WTC11 (cell line): ENCODE data around the gene C5orf63. TPM values are rescaled to one million over a fixed set of nuclear protein-coding genes. Genes with fewer than 3 reads are reported as not detected.

Source experiments
- ATAC-seq: fragments of 200-7000 bp; cut with Tn5 transposase; 2 replicates; pipeline ENCODE4 v1.10.0; 2021; ENCODE audit warnings: mild to moderate bottlenecking, moderate library complexity
- CTCF ChIA-PET: fragments of 300-600 bp; sonication (Branson Sonifier 250); formaldehyde crosslinking; loops from one replicate; lab custom pipeline; 2021; ENCODE audit warnings: antibody characterized with exemption; lab: Charles Lee
- POLR2A ChIA-PET: fragments of 350-600 bp; sonication (Branson Sonifier 250); formaldehyde crosslinking; loops from one replicate; lab custom pipeline; 2021; ENCODE audit warnings: antibody characterized with exemption; lab: Charles Lee
- DNase-seq: peaks from one replicate; pipeline ENCODE4 v3.0.0; 2021; ENCODE audit warnings: low spot score
- H3K27ac Mint-ChIP-seq: 2 replicates; pipeline ENCODE4 v1.8.0; 2021; ENCODE audit warnings: mixed read lengths
- H3K27me3 Mint-ChIP-seq: 2 replicates; pipeline ENCODE4 v1.8.0; 2021; ENCODE audit warnings: low read depth, mild to moderate bottlenecking, moderate library complexity, mixed read lengths
- H3K36me3 Mint-ChIP-seq: 2 replicates; pipeline ENCODE4 v1.8.0; 2021; ENCODE audit warnings: mixed read lengths
- H3K4me1 Mint-ChIP-seq: 2 replicates; pipeline ENCODE4 v1.8.0; 2022; ENCODE audit warnings: mixed read lengths
- H3K4me3 Mint-ChIP-seq: 2 replicates; pipeline ENCODE4 v1.8.0; 2021; ENCODE audit warnings: mild to moderate bottlenecking, moderate library complexity, mixed read lengths
- H3K9me3 Mint-ChIP-seq: 2 replicates; pipeline ENCODE4 v1.8.0; 2021; ENCODE audit warnings: mixed read lengths
- ATF2 ChIP-seq: sonication (generic); formaldehyde crosslinking; IDR thresholded peaks from 2 replicates; pipeline ENCODE4 v1.8.1; 2022; ENCODE audit warnings: low read depth, missing genetic modification reagents, borderline replicate concordance
- ESRRA ChIP-seq: sonication (generic); formaldehyde crosslinking; IDR thresholded peaks from 2 replicates; pipeline ENCODE4 v1.8.1; 2022; ENCODE audit warnings: mild to moderate bottlenecking, missing genetic modification reagents, borderline replicate concordance
- ETV6 ChIP-seq: sonication (generic); formaldehyde crosslinking; IDR thresholded peaks from 2 replicates; pipeline ENCODE4 v1.8.1; 2022; ENCODE audit warnings: mild to moderate bottlenecking, missing genetic modification reagents
- FOXJ3 ChIP-seq: sonication (generic); formaldehyde crosslinking; IDR thresholded peaks from 2 replicates; pipeline ENCODE4 v1.9.0; 2021; ENCODE audit warnings: missing genetic modification reagents, mild to moderate bottlenecking, borderline replicate concordance
- GABPB1 ChIP-seq: sonication (generic); formaldehyde crosslinking; IDR thresholded peaks from 2 replicates; pipeline ENCODE4 v1.8.1; 2023; ENCODE audit warnings: mild to moderate bottlenecking, missing genetic modification reagents
- GRHL2 ChIP-seq: fragments of 250-450 bp; sonication (Bioruptor Pico); IDR thresholded peaks from 2 replicates; pipeline ENCODE4 v1.8.0; 2022; ENCODE audit warnings: mild to moderate bottlenecking, moderate library complexity; ENCODE audit not compliant: insufficient replicate concordance, severe bottlenecking
- MXD4 ChIP-seq: fragments of 250-450 bp; sonication (Bioruptor Pico); IDR thresholded peaks from 2 replicates; pipeline ENCODE4 v1.8.0; 2021; ENCODE audit warnings: mild to moderate bottlenecking, moderate library complexity, borderline replicate concordance
- RORB ChIP-seq: fragments of 250-450 bp; sonication (Bioruptor Pico); IDR thresholded peaks from 2 replicates; pipeline ENCODE4 v1.9.0; 2021; ENCODE audit warnings: mild to moderate bottlenecking
- TEAD4 ChIP-seq: sonication (generic); formaldehyde crosslinking; IDR thresholded peaks from 2 replicates; pipeline ENCODE4 v1.8.0; 2022; ENCODE audit warnings: mild to moderate bottlenecking, missing genetic modification reagents
- ZMAT4 ChIP-seq: fragments of 250-450 bp; sonication (Bioruptor Pico); IDR thresholded peaks from 2 replicates; pipeline ENCODE4 v1.9.0; 2021; ENCODE audit warnings: mild to moderate bottlenecking
- ZNF138 ChIP-seq: sonication (generic); formaldehyde crosslinking; conservative IDR thresholded peaks from 2 replicates; pipeline ENCODE4 v1.8.1; 2022; ENCODE audit warnings: mild to moderate bottlenecking, moderate library complexity, missing genetic modification reagents
- ZNF219 ChIP-seq: sonication (generic); formaldehyde crosslinking; IDR thresholded peaks from 2 replicates; pipeline ENCODE4 v1.8.0; 2023; ENCODE audit warnings: missing genetic modification reagents, mild to moderate bottlenecking, borderline replicate concordance
- ZNF281 ChIP-seq: sonication (generic); formaldehyde crosslinking; IDR thresholded peaks from 2 replicates; pipeline ENCODE4 v1.8.0; 2023; ENCODE audit warnings: mild to moderate bottlenecking, missing genetic modification reagents
- ZNF416 ChIP-seq: fragments of 250-450 bp; sonication (Bioruptor Pico); IDR thresholded peaks from 2 replicates; pipeline ENCODE4 v1.9.0; 2021; ENCODE audit warnings: mild to moderate bottlenecking, inconsistent platforms
- ZNF532 ChIP-seq: fragments of 250-450 bp; sonication (Bioruptor Pico); IDR thresholded peaks from 2 replicates; pipeline ENCODE4 v1.9.0; 2021; ENCODE audit warnings: mild to moderate bottlenecking, borderline replicate concordance
- ZSCAN18 ChIP-seq: fragments of 250-450 bp; sonication (Bioruptor Pico); IDR thresholded peaks from 2 replicates; pipeline ENCODE4 v2.1.2; 2022; ENCODE audit warnings: mild to moderate bottlenecking, moderate library complexity
- total RNA-seq: library from RNA; stranded (reverse); gene quantifications from 3 replicates; pipeline ENCODE4 v1.2.3, GENCODE V29; 2021
- TF ChIP-seq, protein P1 (sequence below): sonication (generic); formaldehyde crosslinking; IDR thresholded peaks from 2 replicates; pipeline ENCODE4 v1.8.1; 2023; ENCODE audit warnings: mild to moderate bottlenecking, missing genetic modification reagents
- TF ChIP-seq, protein P2 (sequence below): fragments of 250-450 bp; sonication (Bioruptor Pico); IDR thresholded peaks from 2 replicates; pipeline ENCODE4 v1.9.0; 2021; ENCODE audit warnings: mild to moderate bottlenecking

Gene C5orf63
- total RNA-seq, 1 experiment from 2014 or later, result 3.1 TPM

DNA sequence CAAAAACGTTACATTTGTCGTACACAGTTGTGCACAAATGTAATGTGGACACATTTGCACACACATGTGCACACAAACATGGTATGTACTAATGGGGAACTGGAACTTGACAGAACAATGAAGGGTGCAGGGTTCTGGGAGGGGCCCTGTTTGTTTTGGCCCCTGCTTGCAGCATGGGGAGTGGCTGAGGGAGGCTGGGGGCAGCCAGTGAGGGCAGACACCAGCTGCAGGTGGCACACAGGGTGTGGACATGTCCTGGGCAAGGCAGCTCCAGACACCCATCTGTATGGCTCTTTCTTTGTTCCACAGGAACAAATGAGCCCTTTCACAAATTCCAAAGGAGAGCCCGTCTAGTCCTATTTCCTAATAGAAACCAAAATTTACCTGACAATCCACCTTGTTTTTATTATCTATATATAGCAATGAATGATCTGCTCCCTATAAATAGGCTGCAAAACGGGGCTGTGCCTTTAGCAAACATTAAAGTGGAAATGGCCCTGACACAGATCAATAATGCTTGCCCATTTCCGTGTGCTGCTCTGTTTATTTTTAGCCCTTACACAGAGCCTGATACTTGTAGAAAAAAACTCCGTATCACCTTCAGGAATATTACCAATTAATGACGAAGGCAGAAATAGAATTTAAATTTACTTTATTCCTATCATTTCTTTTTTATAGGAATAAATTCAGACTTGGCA lies 69.4 kb downstream of the C5orf63 start (continued):
- TF ChIP-seq ZNF532 (CRISPR knock-in tag), result no peak
- no peak for TF ChIP-seq ZNF416 (CRISPR knock-in tag)
- TF ChIP-seq ZNF281, result no peak
- TF ChIP-seq ZNF138, result no peak
- no peak for TF ChIP-seq GABPB1 (CRISPR knock-in tag)
- no peak for TF ChIP-seq ESRRA (CRISPR knock-in tag)
- no peak for TF ChIP-seq GRHL2
- no peak for TF ChIP-seq ETV6 (CRISPR knock-in tag)
- TF ChIP-seq ATF2, result no peak
- TF ChIP-seq ZSCAN18 (CRISPR knock-in tag), result no peak
- no peak for TF ChIP-seq TEAD4 (CRISPR knock-in tag)
- no peak for TF ChIP-seq RORB (CRISPR knock-in tag)
- TF ChIP-seq FOXJ3, result no peak
- TF ChIP-seq MXD4, result no peak
- no peak for TF ChIP-seq ZMAT4 (CRISPR knock-in tag)
- TF ChIP-seq ZNF219 (CRISPR knock-in tag), result no peak

- CTCF ChIA-PET, result no interaction called here
- H3K27me3 Mint-ChIP-seq, result no peaks in the 10 kb centered on the region
- TF ChIP-seq ZNF138 (no peak), ZNF281 (no peak)
- TF ChIP-seq, protein P1, sequence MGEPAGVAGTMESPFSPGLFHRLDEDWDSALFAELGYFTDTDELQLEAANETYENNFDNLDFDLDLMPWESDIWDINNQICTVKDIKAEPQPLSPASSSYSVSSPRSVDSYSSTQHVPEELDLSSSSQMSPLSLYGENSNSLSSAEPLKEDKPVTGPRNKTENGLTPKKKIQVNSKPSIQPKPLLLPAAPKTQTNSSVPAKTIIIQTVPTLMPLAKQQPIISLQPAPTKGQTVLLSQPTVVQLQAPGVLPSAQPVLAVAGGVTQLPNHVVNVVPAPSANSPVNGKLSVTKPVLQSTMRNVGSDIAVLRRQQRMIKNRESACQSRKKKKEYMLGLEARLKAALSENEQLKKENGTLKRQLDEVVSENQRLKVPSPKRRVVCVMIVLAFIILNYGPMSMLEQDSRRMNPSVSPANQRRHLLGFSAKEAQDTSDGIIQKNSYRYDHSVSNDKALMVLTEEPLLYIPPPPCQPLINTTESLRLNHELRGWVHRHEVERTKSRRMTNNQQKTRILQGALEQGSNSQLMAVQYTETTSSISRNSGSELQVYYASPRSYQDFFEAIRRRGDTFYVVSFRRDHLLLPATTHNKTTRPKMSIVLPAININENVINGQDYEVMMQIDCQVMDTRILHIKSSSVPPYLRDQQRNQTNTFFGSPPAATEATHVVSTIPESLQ (CRISPR knock-in tag), result no peak
- TF ChIP-seq, protein P2, sequence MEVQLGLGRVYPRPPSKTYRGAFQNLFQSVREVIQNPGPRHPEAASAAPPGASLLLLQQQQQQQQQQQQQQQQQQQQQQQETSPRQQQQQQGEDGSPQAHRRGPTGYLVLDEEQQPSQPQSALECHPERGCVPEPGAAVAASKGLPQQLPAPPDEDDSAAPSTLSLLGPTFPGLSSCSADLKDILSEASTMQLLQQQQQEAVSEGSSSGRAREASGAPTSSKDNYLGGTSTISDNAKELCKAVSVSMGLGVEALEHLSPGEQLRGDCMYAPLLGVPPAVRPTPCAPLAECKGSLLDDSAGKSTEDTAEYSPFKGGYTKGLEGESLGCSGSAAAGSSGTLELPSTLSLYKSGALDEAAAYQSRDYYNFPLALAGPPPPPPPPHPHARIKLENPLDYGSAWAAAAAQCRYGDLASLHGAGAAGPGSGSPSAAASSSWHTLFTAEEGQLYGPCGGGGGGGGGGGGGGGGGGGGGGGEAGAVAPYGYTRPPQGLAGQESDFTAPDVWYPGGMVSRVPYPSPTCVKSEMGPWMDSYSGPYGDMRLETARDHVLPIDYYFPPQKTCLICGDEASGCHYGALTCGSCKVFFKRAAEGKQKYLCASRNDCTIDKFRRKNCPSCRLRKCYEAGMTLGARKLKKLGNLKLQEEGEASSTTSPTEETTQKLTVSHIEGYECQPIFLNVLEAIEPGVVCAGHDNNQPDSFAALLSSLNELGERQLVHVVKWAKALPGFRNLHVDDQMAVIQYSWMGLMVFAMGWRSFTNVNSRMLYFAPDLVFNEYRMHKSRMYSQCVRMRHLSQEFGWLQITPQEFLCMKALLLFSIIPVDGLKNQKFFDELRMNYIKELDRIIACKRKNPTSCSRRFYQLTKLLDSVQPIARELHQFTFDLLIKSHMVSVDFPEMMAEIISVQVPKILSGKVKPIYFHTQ (CRISPR knock-in tag), result no peak
Measured at GRCh38 chr5:127002390-127002789, 70.9 kb downstream of the C5orf63 start.

More at GRCh38 chr5:127002390-127002789, 70.9 kb downstream of the C5orf63 start:
- Mint-ChIP-seq H3K4me3 (no peak overlapping the region), H3K4me1 (peaks cover 11% of the 10 kb centered on the region), H3K9me3 (no peaks in the 10 kb centered on the region), H3K36me3 (no peaks in the 10 kb centered on the region), H3K27ac (no peak overlapping the region)
- POLR2A ChIA-PET, result no interaction called here
- ATAC-seq (no peak), DNase-seq (no peak)
